ENCODE results near the gene G6PC2.

G6PC2 gene

GRCh38 chr2:168915441-168916330, 14.6 kb downstream of the G6PC2 start:
- no peaks in the 10 kb centered on the region for H3K36me3 ChIP-seq (ENCODE audit: insufficient read depth, low read length)
- H3K4me1 ChIP-seq (ENCODE audit: insufficient read depth, low read length, poor library complexity, severe bottlenecking) = no peaks in the 10 kb centered on the region
- H2AFZ ChIP-seq (ENCODE audit: low read length) = no peak overlapping the region
- H3K9me3 ChIP-seq (ENCODE audit: insufficient read depth, low read depth, low read length) = no peaks in the 10 kb centered on the region
- no peaks in the 10 kb centered on the region for H3K27me3 ChIP-seq (ENCODE audit: insufficient read depth, low read length, poor library complexity, severe bottlenecking)
- no peak for TF ChIP-seq EZH2phosphoT487 (IDR thresholded peaks at IDR 0.05; ENCODE audit: borderline replicate concordance)
- TF ChIP-seq CTCF (conservative IDR thresholded peaks at IDR 0.05; ENCODE audit: low read length) = no peak
- no peaks in the 10 kb centered on the region for H3K79me2 ChIP-seq (ENCODE audit: insufficient read depth, low read length)
- H3K9ac ChIP-seq (ENCODE audit: low read depth, low read length, poor library complexity, severe bottlenecking) = no peak overlapping the region
- no peak overlapping the region for H3K4me3 ChIP-seq (ENCODE audit: low read length, poor library complexity, severe bottlenecking)
- H3F3A ChIP-seq (ENCODE audit: low read depth) = no peaks in the 10 kb centered on the region
- no peaks in the 10 kb centered on the region for H3K9me2 ChIP-seq (replicated peaks; ENCODE audit: low read depth, low read length)
- no peaks in the 10 kb centered on the region for H4K20me1 ChIP-seq (ENCODE audit: insufficient read depth, low read length, poor library complexity, severe bottlenecking)
- H3K4me2 ChIP-seq (ENCODE audit: low read depth, low read length, poor library complexity, severe bottlenecking) = no peak overlapping the region

- H3K79me2 ChIP-seq (ENCODE audit: insufficient read depth, low read length) = no peaks in the 10 kb centered on the region
- H3K9me3 ChIP-seq (ENCODE audit: insufficient read depth, low read depth, low read length) = no peaks in the 10 kb centered on the region
- H2AFZ ChIP-seq (ENCODE audit: low read length) = no peak overlapping the region
- H3F3A ChIP-seq (ENCODE audit: low read depth) = no peaks in the 10 kb centered on the region
- H3K27me3 ChIP-seq (ENCODE audit: insufficient read depth, low read length, poor library complexity, severe bottlenecking) = no peaks in the 10 kb centered on the region
- H3K9me2 ChIP-seq (replicated peaks; ENCODE audit: low read depth, low read length) = no peaks in the 10 kb centered on the region
- no peak overlapping the region for H3K4me3 ChIP-seq (ENCODE audit: low read length, poor library complexity, severe bottlenecking)
- H3K9ac ChIP-seq (ENCODE audit: low read depth, low read length, poor library complexity, severe bottlenecking) = no peak overlapping the region
- H3K36me3 ChIP-seq (ENCODE audit: insufficient read depth, low read length) = no peaks in the 10 kb centered on the region
- H3K4me2 ChIP-seq (ENCODE audit: low read depth, low read length, poor library complexity, severe bottlenecking) = no peak overlapping the region
- no peak for TF ChIP-seq EZH2phosphoT487 (IDR thresholded peaks at IDR 0.05; ENCODE audit: borderline replicate concordance)
- no peak for TF ChIP-seq CTCF (conservative IDR thresholded peaks at IDR 0.05; ENCODE audit: low read length)
- H4K20me1 ChIP-seq (ENCODE audit: insufficient read depth, low read length, poor library complexity, severe bottlenecking) = no peaks in the 10 kb centered on the region
- H3K4me1 ChIP-seq (ENCODE audit: insufficient read depth, low read length, poor library complexity, severe bottlenecking) = no peaks in the 10 kb centered on the region
These were observed 15.2 kb downstream of the G6PC2 start for GRCh38 chr2:168916331-168916675.

GRCh38 chr2:168920504-168921157, 19.5 kb downstream of the G6PC2 start:
- TF ChIP-seq CTCF (conservative IDR thresholded peaks at IDR 0.05; ENCODE audit: low read length) = peak; percentile 73
- TF ChIP-seq EZH2phosphoT487 (IDR thresholded peaks at IDR 0.05; ENCODE audit: borderline replicate concordance) = no peak
- H3K9ac ChIP-seq (ENCODE audit: low read depth, low read length, poor library complexity, severe bottlenecking) = no peak overlapping the region
- H3K4me3 ChIP-seq (ENCODE audit: low read length, poor library complexity, severe bottlenecking) = no peak overlapping the region
- H3K79me2 ChIP-seq (ENCODE audit: insufficient read depth, low read length) = no peaks in the 10 kb centered on the region
- H3K9me3 ChIP-seq (ENCODE audit: insufficient read depth, low read depth, low read length) = no peaks in the 10 kb centered on the region
- H3K36me3 ChIP-seq (ENCODE audit: insufficient read depth, low read length) = no peaks in the 10 kb centered on the region
- no peak overlapping the region for H2AFZ ChIP-seq (ENCODE audit: low read length)
- H3K4me2 ChIP-seq (ENCODE audit: low read depth, low read length, poor library complexity, severe bottlenecking) = no peak overlapping the region
- no peaks in the 10 kb centered on the region for H3K27me3 ChIP-seq (ENCODE audit: insufficient read depth, low read length, poor library complexity, severe bottlenecking)
- no peaks in the 10 kb centered on the region for H3F3A ChIP-seq (ENCODE audit: low read depth)
- no peaks in the 10 kb centered on the region for H4K20me1 ChIP-seq (ENCODE audit: insufficient read depth, low read length, poor library complexity, severe bottlenecking)
- no peaks in the 10 kb centered on the region for H3K9me2 ChIP-seq (replicated peaks; ENCODE audit: low read depth, low read length)
- no peaks in the 10 kb centered on the region for H3K4me1 ChIP-seq (ENCODE audit: insufficient read depth, low read length, poor library complexity, severe bottlenecking)
